GM12878 (cell line): ENCODE results near the gene MYO7B. TPM values are rescaled to one million over a fixed set of nuclear protein-coding genes. Genes with fewer than 3 reads are reported as not detected.

Source experiments
- ATAC-seq: fragments of 200-7000 bp; cut with Tn5 transposase; 3 replicates; pipeline ENCODE4 v1.9.1; 2020; ENCODE audit warnings: mild to moderate bottlenecking, moderate library complexity
- BruUV-seq: library from RNA; stranded (reverse); fragments of 400-500 nt; replicated peaks from 2 replicates; lab custom pipeline; 2021; lab: Mats Ljungman, UMichigan
- CTCF ChIA-PET: fragments of 300-600 bp; sonication (Branson Sonifier 250); formaldehyde crosslinking; extraction: SDS; loops from one replicate; lab custom pipeline; 2021; ENCODE audit warnings: inconsistent platforms; lab: Yijun Ruan, JAX
- POLR2A ChIA-PET: fragments of 350-600 bp; formaldehyde crosslinking; extraction: SDS; loops from one replicate; lab custom pipeline; 2021; ENCODE audit warnings: inconsistent platforms; lab: Charles Lee
- RAD21 ChIA-PET: fragments of 300-600 bp; sonication (Branson Sonifier 250); formaldehyde crosslinking; loops from one replicate; lab custom pipeline; 2023; ENCODE audit warnings: antibody characterized with exemption; ENCODE audit not compliant: unreplicated experiment; lab: Charles Lee
- SMC1A ChIA-PET: fragments of 300-600 bp; sonication (Branson Sonifier 250); formaldehyde crosslinking; loops from one replicate; lab custom pipeline; 2023; ENCODE audit not compliant: unreplicated experiment, uncharacterized antibody; lab: Charles Lee
- DNase-seq: peaks from one replicate; pipeline ENCODE4 v3.0.0-alpha.2; 2011; ENCODE audit warnings: low read depth, low spot score
- FAIRE-seq: peaks from 3 replicates; lab custom pipeline; 2011; peaks lifted over from hg19 to GRCh38; lab: Jason Lieb, UNC
- H2AFZ ChIP-seq: 2 replicates; pipeline ENCODE4 v1.6.0; 2011; ENCODE audit warnings: low read depth, low read length, control low read depth; ENCODE audit not compliant: control insufficient read depth
- H3K27ac ChIP-seq: 2 replicates; pipeline ENCODE4 v1.5.1; 2011; ENCODE audit warnings: control low read depth; ENCODE audit not compliant: control insufficient read depth, insufficient read depth
- H3K27me3 ChIP-seq, 2 experiments: replicated peaks in 1 of 2; 2 replicates each; pipeline versions ENCODE4 v1.6.0 to v1.6.1; 2011; ENCODE audit warnings: low read length in 1 of 2; ENCODE audit not compliant: control insufficient read depth in 2 of 2, insufficient read depth in 2 of 2
- H3K36me3 ChIP-seq, 2 experiments: 2 replicates each; pipeline ENCODE4 v1.5.1; 2011; ENCODE audit warnings: low read length in 1 of 2; ENCODE audit not compliant: control insufficient read depth in 2 of 2, insufficient read depth in 2 of 2
- H3K4me1 ChIP-seq: 2 replicates; pipeline ENCODE4 v1.6.1; 2011; ENCODE audit warnings: mild to moderate bottlenecking, low read length, moderate library complexity, mixed read lengths; ENCODE audit not compliant: control insufficient read depth, insufficient read depth
- H3K4me2 ChIP-seq: 2 replicates; pipeline ENCODE4 v1.6.0; 2011; ENCODE audit warnings: control low read depth; ENCODE audit not compliant: control insufficient read depth, insufficient read depth
- H3K4me3 ChIP-seq: fragments of 200-600 bp; sonication (generic); 2 replicates; pipeline ENCODE4 v1.5.1; 2016
- H3K79me2 ChIP-seq: 2 replicates; pipeline ENCODE4 v1.6.0; 2011; ENCODE audit warnings: low read length; ENCODE audit not compliant: control insufficient read depth, insufficient read depth
- H3K9ac ChIP-seq: 2 replicates; pipeline ENCODE4 v1.8.0; 2011; ENCODE audit warnings: low read length, control low read depth, mixed read lengths; ENCODE audit not compliant: control insufficient read depth, insufficient read depth
- H3K9me3 ChIP-seq: replicated peaks from 3 replicates; pipeline ENCODE4 v1.5.1; 2011; ENCODE audit warnings: mild to moderate bottlenecking, low read length; ENCODE audit not compliant: control insufficient read depth, insufficient read depth
- H4K20me1 ChIP-seq: 2 replicates; pipeline ENCODE4 v1.6.0; 2011; ENCODE audit not compliant: control insufficient read depth, insufficient read depth
- BCL11A ChIP-seq: IDR thresholded peaks from 2 replicates; pipeline ENCODE4 v1.6.1; 2011; ENCODE audit warnings: low read depth, low read length
- MTA2 ChIP-seq: fragments of 450-650 bp; IDR thresholded peaks from 2 replicates; pipeline ENCODE4 v1.6.1; 2016; ENCODE audit warnings: low read depth, mild to moderate bottlenecking, moderate library complexity
- NFXL1 ChIP-seq: fragments of 450-650 bp; IDR thresholded peaks from 2 replicates; pipeline ENCODE4 v1.6.1; 2017; ENCODE audit warnings: antibody characterized with exemption, mild to moderate bottlenecking, borderline replicate concordance
- NFYA ChIP-seq: IDR thresholded peaks from 2 replicates; pipeline ENCODE4 v1.6.1; 2011; ENCODE audit warnings: low read depth, mild to moderate bottlenecking, low read length, improper control_type of control experiment, borderline replicate concordance
- TBL1XR1 ChIP-seq: IDR thresholded peaks from 2 replicates; pipeline ENCODE4 v1.6.1; 2012; ENCODE audit warnings: low read depth, low read length, improper control_type of control experiment
- TCF3 ChIP-seq: IDR thresholded peaks from 2 replicates; pipeline ENCODE4 v1.6.1; 2012; ENCODE audit warnings: low read depth, mild to moderate bottlenecking, low read length, borderline replicate concordance; ENCODE audit not compliant: insufficient read depth
- YBX1 ChIP-seq: fragments of 450-650 bp; IDR thresholded peaks from 2 replicates; pipeline ENCODE4 v1.6.1; 2016; ENCODE audit warnings: antibody characterized with exemption
- ZNF622 ChIP-seq: fragments of 450-650 bp; IDR thresholded peaks from 2 replicates; pipeline ENCODE4 v1.6.1; 2017; ENCODE audit warnings: mild to moderate bottlenecking, inconsistent platforms
- WGBS: methylation state at CpG from one replicate; pipeline ENCODE4 v1.1.6; 2016; ENCODE audit warnings: low lambda C conversion rate; ENCODE audit not compliant: insufficient replicate concordance, insufficient coverage; ENCODE audit errors: missing lambda C conversion rate; 5-methylcytosine and 5-hydroxymethylcytosine counted together
- in situ Hi-C: fragments of 300-500 bp; cut with MboI; formaldehyde crosslinking; loops from 9 replicates; pipeline ENCODE4 v1.14.3; 2018; ENCODE audit warnings: mixed read lengths
- intact Hi-C: fragments of 100-400 bp; cut with micrococcal nuclease; formaldehyde crosslinking; loops from one replicate; pipeline ENCODE4 v1.14.2; 2022; ENCODE audit not compliant: unreplicated experiment
- polyA plus RNA-seq, 11 experiments: library from polyadenylated mRNA; depleted of rRNA in 4 of 11; unstranded in 6 of 11; stranded (reverse) in 5 of 11; fragments of >200 nt; fragmentation: Nextera tagmentation in 4 of 11; fragmentation: Illumina TruSeq in 1 of 11; extraction: Ambion mirVana in 4 of 11; extraction: Trizol in 1 of 11; gene quantifications; 1 replicate in 1 of 11; 2 replicates in 10 of 11; pipeline versions ENCODE4 v1.2.1 to v1.2.3, GENCODE V29; 2011 to 2016; ENCODE audit warnings: inconsistent platforms in 2 of 11, missing spikeins in 2 of 11, low read depth in 1 of 11
- total RNA-seq, 4 experiments: library from RNA; depleted of rRNA in 3 of 4; stranded (reverse); fragments of >200 nt in 3 of 4; fragmentation: Illumina TruSeq in 1 of 4; extraction: Trizol in 1 of 4; gene quantifications; 2 replicates each; pipeline versions ENCODE4 v1.2.1 to v1.2.3, GENCODE V29; 2013 to 2021
- TF ChIP-seq, protein P1 (sequence below): fragments of 450-650 bp; IDR thresholded peaks from 2 replicates; pipeline ENCODE4 v1.6.1; 2017; ENCODE audit warnings: antibody characterized with exemption, mild to moderate bottlenecking, moderate library complexity
- TF ChIP-seq, protein P2 (sequence below): IDR thresholded peaks from 2 replicates; pipeline ENCODE4 v1.6.1; 2012; ENCODE audit warnings: low read depth, low read length, improper control_type of control experiment
- TF ChIP-seq, protein P3 (sequence below): IDR thresholded peaks from 2 replicates; pipeline ENCODE4 v1.6.1; 2012; ENCODE audit warnings: mild to moderate bottlenecking, low read depth, low read length
- TF ChIP-seq, protein P4 (sequence below): fragments of 450-650 bp; IDR thresholded peaks from 2 replicates; pipeline ENCODE4 v1.6.1; 2017; ENCODE audit warnings: mild to moderate bottlenecking

The MYO7B gene
- total and polyA plus RNA-seq, 10 of the 15 experiments (the other 5 are each of a cell fraction or from before 2014, with no cell fraction given) = 0.08 to 4.8 (median 1.2) TPM

DNA sequence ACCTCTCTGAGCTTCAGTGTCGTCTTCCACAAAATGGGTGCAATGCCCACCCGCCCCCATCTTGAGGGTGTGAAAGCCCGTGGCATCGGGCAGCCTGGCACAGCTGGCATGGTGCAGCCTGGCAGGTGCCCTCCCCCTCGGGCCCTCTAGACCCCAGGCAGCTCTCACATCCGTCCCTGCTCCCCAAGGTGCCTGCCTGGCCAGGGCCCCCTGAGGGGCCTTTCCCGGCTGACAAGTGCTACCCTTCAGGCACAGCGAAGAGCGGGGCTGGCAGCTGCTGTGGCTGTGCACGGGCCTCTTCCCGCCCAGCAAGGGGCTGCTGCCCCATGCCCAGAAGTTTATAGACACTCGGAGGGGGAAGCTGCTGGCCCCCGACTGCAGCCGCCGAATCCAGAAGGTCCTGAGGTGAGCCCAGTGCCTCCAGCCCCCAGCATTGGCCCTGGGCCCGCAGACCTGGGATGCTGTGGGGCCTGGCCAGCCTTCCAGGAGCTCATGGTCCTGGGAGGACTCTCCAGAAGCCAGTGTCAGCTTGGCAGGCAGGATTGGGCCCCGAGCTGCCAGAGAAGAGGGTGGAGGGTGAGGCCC, 96.6 kb downstream of the MYO7B start:
- Histone ChIP-seq H3K79me2 (no peaks in the 10 kb centered on the region), H3K36me3 (no peaks in the 10 kb centered on the region), H3K27me3 (no peaks in the 10 kb centered on the region), H3K27ac (no peak overlapping the region), H4K20me1 (no peaks in the 10 kb centered on the region), H3K9me3 (no peaks in the 10 kb centered on the region), H2AFZ (no peak overlapping the region), H3K4me2 (no peak overlapping the region), H3K9ac (no peak overlapping the region), H3K4me1 (peaks cover 17% of the 10 kb centered on the region), H3K4me3 (no peak overlapping the region)
- 83% methylated on average over 17 of the region's 17 CpGs for WGBS
- ChIA-PET CTCF (interaction anchor here (1.3 to 1.4 kb wide), 2 partner anchors 41 to 105 kb away, joined by 3 to 6 read pairs; partner anchors contain the start of gene IWS1), SMC1A (no interaction called here), RAD21 (no interaction called here), POLR2A (interaction anchor here (0.6 kb wide), 1 partner anchor 177 kb away, joined by 5 read pairs; no protein-coding TSS in a partner anchor)
- DNase-seq = no peak
- ATAC-seq = no peak
- no TSS peak for BruUV-seq
- FAIRE-seq = no peak
- in situ Hi-C loops = no loop called here
- intact Hi-C loops = no loop called here
- no peak for TF ChIP-seq TCF3
- TF ChIP-seq, protein P1, sequence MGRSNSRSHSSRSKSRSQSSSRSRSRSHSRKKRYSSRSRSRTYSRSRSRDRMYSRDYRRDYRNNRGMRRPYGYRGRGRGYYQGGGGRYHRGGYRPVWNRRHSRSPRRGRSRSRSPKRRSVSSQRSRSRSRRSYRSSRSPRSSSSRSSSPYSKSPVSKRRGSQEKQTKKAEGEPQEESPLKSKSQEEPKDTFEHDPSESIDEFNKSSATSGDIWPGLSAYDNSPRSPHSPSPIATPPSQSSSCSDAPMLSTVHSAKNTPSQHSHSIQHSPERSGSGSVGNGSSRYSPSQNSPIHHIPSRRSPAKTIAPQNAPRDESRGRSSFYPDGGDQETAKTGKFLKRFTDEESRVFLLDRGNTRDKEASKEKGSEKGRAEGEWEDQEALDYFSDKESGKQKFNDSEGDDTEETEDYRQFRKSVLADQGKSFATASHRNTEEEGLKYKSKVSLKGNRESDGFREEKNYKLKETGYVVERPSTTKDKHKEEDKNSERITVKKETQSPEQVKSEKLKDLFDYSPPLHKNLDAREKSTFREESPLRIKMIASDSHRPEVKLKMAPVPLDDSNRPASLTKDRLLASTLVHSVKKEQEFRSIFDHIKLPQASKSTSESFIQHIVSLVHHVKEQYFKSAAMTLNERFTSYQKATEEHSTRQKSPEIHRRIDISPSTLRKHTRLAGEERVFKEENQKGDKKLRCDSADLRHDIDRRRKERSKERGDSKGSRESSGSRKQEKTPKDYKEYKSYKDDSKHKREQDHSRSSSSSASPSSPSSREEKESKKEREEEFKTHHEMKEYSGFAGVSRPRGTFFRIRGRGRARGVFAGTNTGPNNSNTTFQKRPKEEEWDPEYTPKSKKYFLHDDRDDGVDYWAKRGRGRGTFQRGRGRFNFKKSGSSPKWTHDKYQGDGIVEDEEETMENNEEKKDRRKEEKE = no peak
- no peak for TF ChIP-seq ZNF622
- TF ChIP-seq MTA2 = no peak
- TF ChIP-seq NFYA = no peak
- no peak for TF ChIP-seq TBL1XR1
- TF ChIP-seq, protein P2, sequence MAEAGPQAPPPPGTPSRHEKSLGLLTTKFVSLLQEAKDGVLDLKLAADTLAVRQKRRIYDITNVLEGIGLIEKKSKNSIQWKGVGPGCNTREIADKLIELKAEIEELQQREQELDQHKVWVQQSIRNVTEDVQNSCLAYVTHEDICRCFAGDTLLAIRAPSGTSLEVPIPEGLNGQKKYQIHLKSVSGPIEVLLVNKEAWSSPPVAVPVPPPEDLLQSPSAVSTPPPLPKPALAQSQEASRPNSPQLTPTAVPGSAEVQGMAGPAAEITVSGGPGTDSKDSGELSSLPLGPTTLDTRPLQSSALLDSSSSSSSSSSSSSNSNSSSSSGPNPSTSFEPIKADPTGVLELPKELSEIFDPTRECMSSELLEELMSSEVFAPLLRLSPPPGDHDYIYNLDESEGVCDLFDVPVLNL = no peak
- TF ChIP-seq, protein P3, sequence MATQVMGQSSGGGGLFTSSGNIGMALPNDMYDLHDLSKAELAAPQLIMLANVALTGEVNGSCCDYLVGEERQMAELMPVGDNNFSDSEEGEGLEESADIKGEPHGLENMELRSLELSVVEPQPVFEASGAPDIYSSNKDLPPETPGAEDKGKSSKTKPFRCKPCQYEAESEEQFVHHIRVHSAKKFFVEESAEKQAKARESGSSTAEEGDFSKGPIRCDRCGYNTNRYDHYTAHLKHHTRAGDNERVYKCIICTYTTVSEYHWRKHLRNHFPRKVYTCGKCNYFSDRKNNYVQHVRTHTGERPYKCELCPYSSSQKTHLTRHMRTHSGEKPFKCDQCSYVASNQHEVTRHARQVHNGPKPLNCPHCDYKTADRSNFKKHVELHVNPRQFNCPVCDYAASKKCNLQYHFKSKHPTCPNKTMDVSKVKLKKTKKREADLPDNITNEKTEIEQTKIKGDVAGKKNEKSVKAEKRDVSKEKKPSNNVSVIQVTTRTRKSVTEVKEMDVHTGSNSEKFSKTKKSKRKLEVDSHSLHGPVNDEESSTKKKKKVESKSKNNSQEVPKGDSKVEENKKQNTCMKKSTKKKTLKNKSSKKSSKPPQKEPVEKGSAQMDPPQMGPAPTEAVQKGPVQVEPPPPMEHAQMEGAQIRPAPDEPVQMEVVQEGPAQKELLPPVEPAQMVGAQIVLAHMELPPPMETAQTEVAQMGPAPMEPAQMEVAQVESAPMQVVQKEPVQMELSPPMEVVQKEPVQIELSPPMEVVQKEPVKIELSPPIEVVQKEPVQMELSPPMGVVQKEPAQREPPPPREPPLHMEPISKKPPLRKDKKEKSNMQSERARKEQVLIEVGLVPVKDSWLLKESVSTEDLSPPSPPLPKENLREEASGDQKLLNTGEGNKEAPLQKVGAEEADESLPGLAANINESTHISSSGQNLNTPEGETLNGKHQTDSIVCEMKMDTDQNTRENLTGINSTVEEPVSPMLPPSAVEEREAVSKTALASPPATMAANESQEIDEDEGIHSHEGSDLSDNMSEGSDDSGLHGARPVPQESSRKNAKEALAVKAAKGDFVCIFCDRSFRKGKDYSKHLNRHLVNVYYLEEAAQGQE = no peak
- TF ChIP-seq BCL11A = no peak
- TF ChIP-seq, protein P4, sequence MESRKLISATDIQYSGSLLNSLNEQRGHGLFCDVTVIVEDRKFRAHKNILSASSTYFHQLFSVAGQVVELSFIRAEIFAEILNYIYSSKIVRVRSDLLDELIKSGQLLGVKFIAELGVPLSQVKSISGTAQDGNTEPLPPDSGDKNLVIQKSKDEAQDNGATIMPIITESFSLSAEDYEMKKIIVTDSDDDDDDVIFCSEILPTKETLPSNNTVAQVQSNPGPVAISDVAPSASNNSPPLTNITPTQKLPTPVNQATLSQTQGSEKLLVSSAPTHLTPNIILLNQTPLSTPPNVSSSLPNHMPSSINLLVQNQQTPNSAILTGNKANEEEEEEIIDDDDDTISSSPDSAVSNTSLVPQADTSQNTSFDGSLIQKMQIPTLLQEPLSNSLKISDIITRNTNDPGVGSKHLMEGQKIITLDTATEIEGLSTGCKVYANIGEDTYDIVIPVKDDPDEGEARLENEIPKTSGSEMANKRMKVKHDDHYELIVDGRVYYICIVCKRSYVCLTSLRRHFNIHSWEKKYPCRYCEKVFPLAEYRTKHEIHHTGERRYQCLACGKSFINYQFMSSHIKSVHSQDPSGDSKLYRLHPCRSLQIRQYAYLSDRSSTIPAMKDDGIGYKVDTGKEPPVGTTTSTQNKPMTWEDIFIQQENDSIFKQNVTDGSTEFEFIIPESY = no peak
- no peak for TF ChIP-seq NFXL1
- TF ChIP-seq YBX1 = no peak
